HepG2 (cell line): ENCODE results near the gene IFI30. TPM values are rescaled to one million over a fixed set of nuclear protein-coding genes. Genes with fewer than 3 reads are reported as not detected.

ENCODE experiments used
- CEBPB ChIP-seq: IDR thresholded peaks from 2 replicates; pipeline ENCODE4 v1.6.1; 2011; ENCODE audit warnings: low read depth, low read length, improper control_type of control experiment, borderline replicate concordance
- CEBPG ChIP-seq: IDR thresholded peaks from 2 replicates; pipeline ENCODE4 v1.6.1; 2016
- CREBL2 ChIP-seq: sonication (generic); formaldehyde crosslinking; IDR thresholded peaks from 2 replicates; pipeline ENCODE4 v1.8.1; 2023; ENCODE audit warnings: missing genetic modification reagents, mild to moderate bottlenecking, borderline replicate concordance
- EHMT2 ChIP-seq: fragments of 200-600 bp; sonication (generic); IDR thresholded peaks from 2 replicates; pipeline ENCODE4 v1.7.0; 2017; ENCODE audit warnings: antibody characterized with exemption, low read depth, low read length, borderline replicate concordance
- FOXO1 ChIP-seq: sonication (generic); formaldehyde crosslinking; IDR thresholded peaks from 2 replicates; pipeline ENCODE4 v1.4.0; 2020; ENCODE audit warnings: missing genetic modification reagents
- HMGA1 ChIP-seq: sonication (generic); formaldehyde crosslinking; conservative IDR thresholded peaks from 2 replicates; pipeline ENCODE4 v1.4.0; 2020; ENCODE audit warnings: missing genetic modification reagents
- MAF1 ChIP-seq: sonication (generic); formaldehyde crosslinking; IDR thresholded peaks from 2 replicates; pipeline ENCODE4 v1.5.0; 2020; ENCODE audit warnings: missing genetic modification reagents, borderline replicate concordance
- MYNN ChIP-seq: sonication (generic); formaldehyde crosslinking; IDR thresholded peaks from 2 replicates; pipeline ENCODE4 v1.4.0; 2020; ENCODE audit warnings: mild to moderate bottlenecking, low read depth, missing genetic modification reagents
- NFRKB ChIP-seq: fragments of 450-650 bp; IDR thresholded peaks from 2 replicates; pipeline ENCODE4 v1.6.1; 2017
- RERE ChIP-seq: IDR thresholded peaks from 2 replicates; pipeline ENCODE4 v1.6.1; 2016; ENCODE audit warnings: low read depth, missing genetic modification reagents, missing compliant biosample characterization
- SMARCC2 ChIP-seq: fragments of 450-650 bp; IDR thresholded peaks from 2 replicates; pipeline ENCODE4 v1.6.1; 2017; ENCODE audit warnings: antibody characterized with exemption, mild to moderate bottlenecking
- SUZ12 ChIP-seq: fragments of 150-350 bp; IDR thresholded peaks from 2 replicates; pipeline ENCODE4 v1.6.1; 2014; ENCODE audit warnings: low read depth, low read length
- TARDBP ChIP-seq: sonication (generic); formaldehyde crosslinking; IDR thresholded peaks from 2 replicates; pipeline ENCODE4 v1.8.0; 2022; ENCODE audit warnings: mild to moderate bottlenecking, missing genetic modification reagents
- TGIF2 ChIP-seq: IDR thresholded peaks from 2 replicates; pipeline ENCODE4 v1.6.1; 2016; ENCODE audit warnings: control low read depth, missing compliant biosample characterization
- ZFAT ChIP-seq: sonication (generic); formaldehyde crosslinking; conservative IDR thresholded peaks from 2 replicates; pipeline ENCODE4 v1.8.1; 2023; ENCODE audit warnings: missing genetic modification reagents, inconsistent platforms
- ZNF572 ChIP-seq: sonication (generic); formaldehyde crosslinking; IDR thresholded peaks from 2 replicates; pipeline ENCODE4 v1.5.1; 2020; ENCODE audit warnings: mild to moderate bottlenecking, missing genetic modification reagents
- ZNF614 ChIP-seq: IDR thresholded peaks from 2 replicates; pipeline ENCODE4 v1.6.1; 2018; ENCODE audit warnings: missing biosample characterization, missing genetic modification reagents, inconsistent platforms, borderline replicate concordance
- ZNF672 ChIP-seq: sonication (generic); formaldehyde crosslinking; IDR thresholded peaks from 2 replicates; pipeline ENCODE4 v1.8.1; 2022; ENCODE audit warnings: missing genetic modification reagents
- ZNF747 ChIP-seq: sonication (generic); formaldehyde crosslinking; IDR thresholded peaks from 2 replicates; pipeline ENCODE4 v1.8.1; 2023; ENCODE audit warnings: missing genetic modification reagents, mild to moderate bottlenecking, borderline replicate concordance
- ZSCAN25 ChIP-seq: sonication (generic); formaldehyde crosslinking; IDR thresholded peaks from 2 replicates; pipeline ENCODE4 v1.8.0; 2022; ENCODE audit warnings: mild to moderate bottlenecking, missing genetic modification reagents
- polyA plus RNA-seq, 8 experiments: library from polyadenylated mRNA; depleted of rRNA in 3 of 8; stranded (reverse) in 7 of 8; unstranded in 1 of 8; fragments of >200 nt; fragmentation: Illumina TruSeq in 4 of 8; extraction: Trizol in 4 of 8; gene quantifications; 2 replicates each; pipeline versions ENCODE4 v1.2.1 to v1.2.3, GENCODE V29; 2011 to 2016; ENCODE audit warnings: low read depth in 4 of 8, missing spikeins in 1 of 8, mixed read lengths in 1 of 8; ENCODE audit not compliant: insufficient read depth in 1 of 8
- total RNA-seq, 5 experiments: library from RNA; depleted of rRNA; stranded (reverse); fragments of >200 nt; fragmentation: Illumina TruSeq; extraction: Trizol; gene quantifications; 2 replicates each; pipeline ENCODE4 v1.2.3, GENCODE V29; 2016; ENCODE audit warnings: low read depth in 1 of 5
- TF ChIP-seq, protein P1 (sequence below): sonication (generic); formaldehyde crosslinking; IDR thresholded peaks from 2 replicates; pipeline ENCODE4 v1.5.1; 2020; ENCODE audit warnings: mild to moderate bottlenecking, moderate library complexity, missing genetic modification reagents
- TF ChIP-seq, protein P2 (sequence below): sonication (generic); formaldehyde crosslinking; IDR thresholded peaks from 2 replicates; pipeline ENCODE4 v1.4.0; 2020; ENCODE audit warnings: missing genetic modification reagents

The IFI30 gene
- total and polyA plus RNA-seq, 2 of the 13 experiments (the other 11 are each of a cell fraction or from before 2014, with no cell fraction given): 25.0 to 79.4 TPM

DNA sequence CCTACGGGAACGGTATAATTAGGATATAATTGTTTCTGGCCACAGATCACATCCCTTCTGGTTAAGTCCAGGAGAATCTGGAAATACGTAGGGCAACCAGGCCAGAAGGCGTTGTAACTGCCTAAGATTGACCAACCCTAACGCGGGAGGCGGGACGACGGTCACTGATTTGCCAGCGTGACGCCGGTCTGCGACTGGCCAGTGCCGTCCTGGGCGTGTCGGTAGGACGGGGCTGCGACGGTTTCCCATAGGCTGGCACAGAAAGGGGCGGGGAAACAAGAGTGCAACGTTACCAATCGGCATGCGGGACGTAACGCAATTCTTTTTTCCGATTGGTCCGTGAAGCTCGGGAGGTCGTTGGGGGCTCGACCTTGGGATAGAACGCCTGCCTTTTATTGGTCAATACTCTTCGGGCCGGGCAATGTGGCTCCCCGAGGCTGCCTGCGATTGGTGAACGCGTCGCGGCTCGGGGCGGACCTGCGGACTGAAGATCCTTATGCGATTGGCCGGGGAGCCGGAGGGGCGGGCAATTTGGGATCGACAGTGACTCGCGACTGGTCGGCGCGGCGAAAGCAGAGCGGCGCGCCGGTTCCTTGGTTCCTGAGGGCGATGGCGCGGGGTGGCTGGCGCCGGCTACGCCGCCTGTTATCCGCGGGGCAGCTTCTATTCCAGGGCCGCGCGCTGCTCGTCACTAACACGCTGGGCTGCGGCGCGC lies 19.2 kb downstream of the IFI30 start, which contains the start of gene MPV17L2 (continued):
- TF ChIP-seq, protein P1, sequence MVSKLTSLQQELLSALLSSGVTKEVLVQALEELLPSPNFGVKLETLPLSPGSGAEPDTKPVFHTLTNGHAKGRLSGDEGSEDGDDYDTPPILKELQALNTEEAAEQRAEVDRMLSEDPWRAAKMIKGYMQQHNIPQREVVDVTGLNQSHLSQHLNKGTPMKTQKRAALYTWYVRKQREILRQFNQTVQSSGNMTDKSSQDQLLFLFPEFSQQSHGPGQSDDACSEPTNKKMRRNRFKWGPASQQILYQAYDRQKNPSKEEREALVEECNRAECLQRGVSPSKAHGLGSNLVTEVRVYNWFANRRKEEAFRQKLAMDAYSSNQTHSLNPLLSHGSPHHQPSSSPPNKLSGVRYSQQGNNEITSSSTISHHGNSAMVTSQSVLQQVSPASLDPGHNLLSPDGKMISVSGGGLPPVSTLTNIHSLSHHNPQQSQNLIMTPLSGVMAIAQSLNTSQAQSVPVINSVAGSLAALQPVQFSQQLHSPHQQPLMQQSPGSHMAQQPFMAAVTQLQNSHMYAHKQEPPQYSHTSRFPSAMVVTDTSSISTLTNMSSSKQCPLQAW (CRISPR knock-in tag): no peak
- no peak for TF ChIP-seq MYNN
- TF ChIP-seq NFRKB: no peak
- TF ChIP-seq FOXO1: no peak
- TF ChIP-seq TGIF2 (CRISPR knock-in tag): no peak
- no peak for TF ChIP-seq SUZ12
- no peak; the same call in 1 of the 2 replicates for TF ChIP-seq ZNF747 (CRISPR knock-in tag)
- peak; percentile 74 for TF ChIP-seq CEBPG
- TF ChIP-seq EHMT2: no peak
- TF ChIP-seq ZSCAN25 (CRISPR knock-in tag): no peak
- no peak for TF ChIP-seq TARDBP (CRISPR knock-in tag)
- no peak for TF ChIP-seq HMGA1 (CRISPR knock-in tag)
- no peak for TF ChIP-seq ZNF614 (CRISPR knock-in tag)
- no peak for TF ChIP-seq ZNF672 (CRISPR knock-in tag)
- TF ChIP-seq ZFAT: no peak
- no peak for TF ChIP-seq CREBL2 (CRISPR knock-in tag)
- TF ChIP-seq, protein P2, sequence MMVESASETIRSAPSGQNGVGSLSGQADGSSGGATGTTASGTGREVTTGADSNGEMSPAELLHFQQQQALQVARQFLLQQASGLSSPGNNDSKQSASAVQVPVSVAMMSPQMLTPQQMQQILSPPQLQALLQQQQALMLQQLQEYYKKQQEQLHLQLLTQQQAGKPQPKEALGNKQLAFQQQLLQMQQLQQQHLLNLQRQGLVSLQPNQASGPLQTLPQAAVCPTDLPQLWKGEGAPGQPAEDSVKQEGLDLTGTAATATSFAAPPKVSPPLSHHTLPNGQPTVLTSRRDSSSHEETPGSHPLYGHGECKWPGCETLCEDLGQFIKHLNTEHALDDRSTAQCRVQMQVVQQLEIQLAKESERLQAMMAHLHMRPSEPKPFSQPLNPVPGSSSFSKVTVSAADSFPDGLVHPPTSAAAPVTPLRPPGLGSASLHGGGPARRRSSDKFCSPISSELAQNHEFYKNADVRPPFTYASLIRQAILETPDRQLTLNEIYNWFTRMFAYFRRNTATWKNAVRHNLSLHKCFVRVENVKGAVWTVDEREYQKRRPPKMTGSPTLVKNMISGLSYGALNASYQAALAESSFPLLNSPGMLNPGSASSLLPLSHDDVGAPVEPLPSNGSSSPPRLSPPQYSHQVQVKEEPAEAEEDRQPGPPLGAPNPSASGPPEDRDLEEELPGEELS (CRISPR knock-in tag): no peak
- no peak for TF ChIP-seq ZNF572
- TF ChIP-seq MAF1 (CRISPR knock-in tag): 0 out of 2 replicates have a peak, but pooled peaks have one; percentile 41
- no peak; the same call in 1 of the 2 replicates for TF ChIP-seq RERE (CRISPR knock-in tag)
- no peak for TF ChIP-seq SMARCC2
- peak; percentile 58 for TF ChIP-seq CEBPB
